RWPE1 (cell line): ENCODE results near the gene RAB11FIP4.

Experiments
- CTCF ChIA-PET: fragments of 350-600 bp; sonication (Branson Sonifier 250); formaldehyde crosslinking; extraction: SDS; loops from one replicate; lab custom pipeline; 2021; lab: Yijun Ruan, JAX
- POLR2A ChIA-PET: fragments of 400-600 bp; formaldehyde crosslinking; extraction: SDS; loops from one replicate; lab custom pipeline; 2020; ENCODE audit warnings: antibody characterized with exemption; ENCODE audit not compliant: low non-redundant PET; lab: Yijun Ruan, JAX
- DNase-seq: peaks from one replicate; pipeline ENCODE4 v3.0.0; 2012; ENCODE audit warnings: low spot score
- H3K27ac ChIP-seq: fragments of 450-650 bp; 2 replicates; pipeline ENCODE4 v1.5.1; 2017
- TF ChIP-seq, protein P1 (sequence below): fragments of 450-650 bp; conservative IDR thresholded peaks from 2 replicates; pipeline ENCODE4 v1.5.1; 2017; ENCODE audit warnings: low read depth, mild to moderate bottlenecking

RAB11FIP4 gene

DNA sequence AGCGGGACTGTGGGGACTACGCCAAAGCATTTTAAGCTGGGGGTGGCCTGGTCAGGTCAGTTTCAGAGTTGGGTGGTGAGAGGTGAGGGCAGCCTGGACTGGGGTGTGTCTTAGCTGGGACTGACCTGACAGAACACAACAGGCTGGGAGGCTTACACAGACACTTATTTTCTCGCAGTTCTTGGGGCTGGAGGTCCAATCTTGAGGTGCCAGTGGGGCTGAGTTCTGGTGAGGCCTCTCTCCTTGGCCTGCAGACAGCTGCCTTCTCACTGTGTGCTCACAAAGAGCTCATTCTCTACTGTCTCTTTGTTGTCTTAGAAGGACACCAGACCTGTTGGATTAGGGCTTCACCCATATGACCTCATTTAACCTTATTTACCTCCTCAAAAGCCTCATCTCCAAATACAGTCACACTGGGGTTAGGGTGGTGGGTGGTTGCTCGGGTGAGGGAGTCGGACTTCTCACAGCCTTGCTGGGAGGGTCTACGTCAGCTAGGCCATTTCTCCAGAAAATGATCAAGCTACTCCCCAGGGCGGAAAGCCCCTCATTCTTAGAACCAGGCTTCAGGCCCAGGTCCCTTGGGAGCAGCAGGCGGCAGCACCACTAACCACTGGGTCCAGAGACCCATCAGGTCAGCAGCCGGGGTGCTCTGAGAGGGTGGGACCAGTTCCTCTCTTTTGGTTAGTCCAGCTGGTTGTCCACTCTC is 149.3 kb downstream of the RAB11FIP4 start:
- POLR2A ChIA-PET: no interaction called here
- no peak overlapping the region for H3K27ac ChIP-seq

DNA sequence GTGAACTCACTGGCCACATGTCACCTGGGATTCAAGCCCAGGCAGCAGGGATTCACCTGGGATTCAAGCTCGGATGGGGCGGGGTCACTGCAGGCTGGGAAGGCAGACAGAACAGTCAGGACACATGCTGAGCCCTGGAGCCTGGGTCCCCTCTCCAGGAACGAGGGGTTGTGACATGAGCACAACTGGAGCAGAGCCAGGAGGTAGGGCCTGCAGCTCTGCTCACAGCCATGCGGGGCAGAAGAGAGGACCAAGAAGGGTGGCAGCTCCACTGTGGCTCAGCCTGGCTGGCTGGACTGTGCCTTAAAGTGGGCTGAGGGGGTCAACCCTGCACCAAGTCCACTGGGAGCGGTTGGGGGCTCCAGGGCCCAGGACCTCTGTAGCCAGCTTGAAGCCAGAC is 150.1 kb downstream of the RAB11FIP4 start:
- no peak for DNase-seq
- H3K27ac ChIP-seq: no peak overlapping the region
- TF ChIP-seq, protein P1, sequence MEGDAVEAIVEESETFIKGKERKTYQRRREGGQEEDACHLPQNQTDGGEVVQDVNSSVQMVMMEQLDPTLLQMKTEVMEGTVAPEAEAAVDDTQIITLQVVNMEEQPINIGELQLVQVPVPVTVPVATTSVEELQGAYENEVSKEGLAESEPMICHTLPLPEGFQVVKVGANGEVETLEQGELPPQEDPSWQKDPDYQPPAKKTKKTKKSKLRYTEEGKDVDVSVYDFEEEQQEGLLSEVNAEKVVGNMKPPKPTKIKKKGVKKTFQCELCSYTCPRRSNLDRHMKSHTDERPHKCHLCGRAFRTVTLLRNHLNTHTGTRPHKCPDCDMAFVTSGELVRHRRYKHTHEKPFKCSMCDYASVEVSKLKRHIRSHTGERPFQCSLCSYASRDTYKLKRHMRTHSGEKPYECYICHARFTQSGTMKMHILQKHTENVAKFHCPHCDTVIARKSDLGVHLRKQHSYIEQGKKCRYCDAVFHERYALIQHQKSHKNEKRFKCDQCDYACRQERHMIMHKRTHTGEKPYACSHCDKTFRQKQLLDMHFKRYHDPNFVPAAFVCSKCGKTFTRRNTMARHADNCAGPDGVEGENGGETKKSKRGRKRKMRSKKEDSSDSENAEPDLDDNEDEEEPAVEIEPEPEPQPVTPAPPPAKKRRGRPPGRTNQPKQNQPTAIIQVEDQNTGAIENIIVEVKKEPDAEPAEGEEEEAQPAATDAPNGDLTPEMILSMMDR: no peak
- CTCF ChIA-PET: no interaction called here
- POLR2A ChIA-PET: interaction anchor here (0.6 kb wide), 1 partner anchor 11 kb away, joined by 3 read pairs; no protein-coding TSS in a partner anchor

More for the DNA sequence above, 149.3 kb downstream of the RAB11FIP4 start:
- CTCF ChIA-PET: interaction anchor here (0.6 kb wide), 1 partner anchor 138 kb away, joined by 3 read pairs; no protein-coding TSS in a partner anchor
- TF ChIP-seq, protein P1: no peak
- no peak for DNase-seq

DNA sequence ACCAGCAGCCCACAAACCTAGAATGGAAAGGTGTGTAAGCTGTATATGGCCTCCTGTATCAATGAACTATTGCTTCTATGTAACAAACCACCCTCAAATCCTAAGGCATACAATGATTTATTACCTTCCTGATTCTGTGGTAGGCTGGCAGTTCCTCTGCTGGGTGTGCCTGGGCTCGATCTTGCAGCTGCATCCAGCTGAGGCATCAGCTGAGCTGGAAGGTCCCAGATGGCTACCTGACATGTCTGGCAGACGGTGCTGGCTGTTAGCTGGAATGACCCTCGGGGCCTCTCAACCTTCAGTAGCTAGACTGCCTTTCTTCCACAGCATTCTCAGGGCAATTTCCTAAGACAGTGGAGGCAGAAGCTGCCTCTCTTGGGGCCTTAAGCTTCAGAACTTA is 152.7 kb downstream of the RAB11FIP4 start:
- no peak overlapping the region for H3K27ac ChIP-seq
- TF ChIP-seq, protein P1: no peak
- POLR2A ChIA-PET: no interaction called here
- CTCF ChIA-PET: interaction anchor here (1.3 kb wide), 1 partner anchor 9 kb away, joined by 4 read pairs; no protein-coding TSS in a partner anchor
- DNase-seq: no peak

DNA sequence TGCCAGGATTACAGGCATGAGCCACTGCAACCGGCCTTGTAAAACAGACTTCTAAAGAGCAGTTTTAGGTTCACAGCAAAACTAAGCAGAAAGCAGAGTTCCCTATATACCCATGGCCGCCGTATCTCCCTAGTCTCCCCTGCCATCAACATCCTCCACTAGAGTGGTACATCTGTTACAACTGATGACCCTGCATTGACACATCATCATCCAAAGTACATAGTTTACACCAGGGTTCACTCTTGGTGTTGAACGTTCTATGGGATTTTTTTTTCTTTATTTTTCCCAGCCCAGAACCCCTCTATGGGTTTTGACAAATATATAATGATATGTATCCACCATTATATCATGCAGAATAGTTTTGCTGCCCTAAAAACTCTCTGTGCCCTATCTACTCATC is 155.2 kb downstream of the RAB11FIP4 start:
- ChIA-PET CTCF (no interaction called here), POLR2A (no interaction called here)
- no peak for DNase-seq
- no peak overlapping the region for H3K27ac ChIP-seq
- TF ChIP-seq, protein P1: no peak

DNA sequence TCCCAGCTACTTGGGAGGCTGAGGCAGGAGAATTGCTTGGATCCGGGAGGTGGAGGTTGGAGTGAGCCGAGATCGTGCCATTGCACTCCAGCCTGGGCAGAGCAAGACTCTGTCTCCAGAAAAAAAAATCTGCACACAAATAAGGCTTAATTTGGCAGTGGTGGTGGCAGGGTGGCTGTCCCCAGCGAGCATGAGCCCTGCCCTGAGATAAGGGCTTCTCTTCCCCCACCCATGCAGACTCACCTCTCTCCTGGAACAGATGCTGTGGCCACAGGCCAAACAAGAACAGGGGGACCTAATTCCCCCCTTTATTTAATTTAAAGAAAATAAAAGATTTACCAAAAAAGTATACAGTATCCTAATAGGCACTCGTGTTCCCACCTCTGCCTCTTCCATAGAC is 157.2 kb downstream of the RAB11FIP4 start:
- DNase-seq: no peak
- CTCF ChIA-PET: no interaction called here
- H3K27ac ChIP-seq: peak overlapping the region; percentile 90
- TF ChIP-seq, protein P1: no peak
- POLR2A ChIA-PET: no interaction called here

DNA sequence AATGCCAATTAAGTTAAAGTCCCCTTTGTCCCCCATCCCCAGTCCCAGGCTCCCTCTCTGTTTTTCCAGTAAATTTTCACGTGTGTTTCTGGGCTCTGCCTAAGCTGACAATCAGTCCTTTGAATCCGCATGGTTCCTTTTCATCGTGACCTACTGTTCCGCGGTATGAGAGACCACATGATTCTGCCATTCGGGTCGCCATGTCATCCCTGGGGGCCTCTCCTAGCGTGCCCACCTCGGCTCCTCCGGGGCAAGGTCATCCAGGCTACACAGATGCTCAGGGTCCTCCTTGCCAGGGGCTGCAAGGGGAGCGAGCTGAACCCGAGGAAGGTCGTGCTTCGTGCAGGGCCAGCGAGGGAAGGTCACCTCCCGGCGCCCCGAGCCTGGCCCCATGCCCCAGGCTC is 157.6 kb downstream of the RAB11FIP4 start:
- TF ChIP-seq, protein P1: no peak
- peak; percentile 20 for DNase-seq
- ChIA-PET POLR2A (no interaction called here), CTCF (interaction anchor here (1.0 to 1.6 kb wide), 2 partner anchors 10 to 293 kb away, joined by 3 to 5 read pairs; no protein-coding TSS in a partner anchor)
- H3K27ac ChIP-seq: peak overlapping the region; percentile 90
